H9 (cell line): ENCODE measurements around the gene MARVELD2. TPM values are rescaled to one million over a fixed set of nuclear protein-coding genes. Genes with fewer than 3 reads are reported as not detected.
"Not testable (repeated sequence)": the region's sequence is repeated elsewhere in the genome, so short reads cannot be mapped to it uniquely, and the experiment has no call there.

Experiments
- DNase-seq: peaks from one replicate; pipeline ENCODE4 v3.0.0-alpha.2; 2017
- H2AFZ ChIP-seq: one replicate; pipeline ENCODE4 v1.6.1; 2013; ENCODE audit warnings: mild to moderate bottlenecking, low read length, control low read depth, moderate library complexity
- H2AK5ac ChIP-seq: 2 replicates; pipeline ENCODE4 v1.6.1; 2013; ENCODE audit warnings: low read length, control low read depth, mixed read lengths; ENCODE audit not compliant: insufficient read length
- H2BK120ac ChIP-seq: one replicate; pipeline ENCODE4 v1.6.1; 2013; ENCODE audit warnings: low read depth, mild to moderate bottlenecking, low read length, control low read depth, inconsistent platforms; ENCODE audit not compliant: poor library complexity, severe bottlenecking
- H2BK12ac ChIP-seq: 2 replicates; pipeline ENCODE4 v1.6.1; 2013; ENCODE audit warnings: low read length, control low read depth, mixed read lengths, low read depth; ENCODE audit not compliant: insufficient read length
- H2BK15ac ChIP-seq: 2 replicates; pipeline ENCODE4 v1.6.1; 2013; ENCODE audit warnings: low read depth, low read length, control low read depth
- H2BK20ac ChIP-seq: one replicate; pipeline ENCODE4 v1.6.1; 2013; ENCODE audit warnings: low read depth, mild to moderate bottlenecking, low read length, control low read depth, inconsistent platforms; ENCODE audit not compliant: poor library complexity, severe bottlenecking
- H2BK5ac ChIP-seq: 2 replicates; pipeline ENCODE4 v1.6.1; 2013; ENCODE audit warnings: low read length, control low read depth, mixed read lengths; ENCODE audit not compliant: insufficient read length
- H3K14ac ChIP-seq: 2 replicates; pipeline ENCODE4 v1.6.1; 2013; ENCODE audit warnings: low read length, control low read depth; ENCODE audit not compliant: insufficient read depth
- H3K18ac ChIP-seq: 2 replicates; pipeline ENCODE4 v1.6.1; 2013; ENCODE audit warnings: low read depth, mild to moderate bottlenecking, mixed read lengths, low read length, control low read depth; ENCODE audit not compliant: insufficient read length
- H3K23ac ChIP-seq: 2 replicates; pipeline ENCODE4 v1.6.1; 2013; ENCODE audit warnings: low read length, control low read depth, mixed read lengths, low read depth; ENCODE audit not compliant: insufficient read length
- H3K23me2 ChIP-seq: 2 replicates; pipeline ENCODE4 v1.6.1; 2013; ENCODE audit warnings: low read depth, mild to moderate bottlenecking, mixed read lengths, low read length, control low read depth; ENCODE audit not compliant: insufficient read length, poor library complexity, severe bottlenecking
- H3K27ac ChIP-seq: 2 replicates; pipeline ENCODE4 v1.5.1; 2013; ENCODE audit warnings: low read length, control low read depth, mixed read lengths, low read depth; ENCODE audit not compliant: insufficient read length
- H3K27me3 ChIP-seq: 2 replicates; pipeline ENCODE4 v1.6.1; 2013; ENCODE audit warnings: low read length, control low read depth, inconsistent platforms; ENCODE audit not compliant: insufficient read depth
- H3K4ac ChIP-seq: 2 replicates; pipeline ENCODE4 v1.6.1; 2013; ENCODE audit warnings: low read depth, mild to moderate bottlenecking, control low read depth, inconsistent platforms, low read length, moderate library complexity
- H3K4me1 ChIP-seq: 2 replicates; pipeline ENCODE4 v1.6.1; 2013; ENCODE audit warnings: low read length, control low read depth, inconsistent platforms; ENCODE audit not compliant: insufficient read depth
- H3K4me2 ChIP-seq: 2 replicates; pipeline ENCODE4 v1.6.1; 2013; ENCODE audit warnings: low read length, control low read depth, mixed read lengths; ENCODE audit not compliant: insufficient read length, insufficient read depth
- H3K56ac ChIP-seq: 2 replicates; pipeline ENCODE4 v1.6.1; 2013; ENCODE audit warnings: low read depth, mild to moderate bottlenecking, mixed read lengths, low read length, control low read depth; ENCODE audit not compliant: insufficient read length
- H3K79me1 ChIP-seq: 2 replicates; pipeline ENCODE4 v1.6.1; 2013; ENCODE audit warnings: low read depth, mild to moderate bottlenecking, moderate library complexity, low read length, control low read depth, inconsistent platforms; ENCODE audit not compliant: insufficient read depth, poor library complexity, severe bottlenecking
- H3K79me2 ChIP-seq: 2 replicates; pipeline ENCODE4 v1.6.1; 2013; ENCODE audit warnings: low read length, control low read depth, inconsistent platforms; ENCODE audit not compliant: insufficient read depth
- H3K9ac ChIP-seq: 2 replicates; pipeline ENCODE4 v1.6.1; 2013; ENCODE audit warnings: low read length, control low read depth, mixed read lengths; ENCODE audit not compliant: insufficient read length; ENCODE audit errors: extremely low read depth
- H3K9me3 ChIP-seq: one replicate; pipeline ENCODE4 v1.6.1; 2013; ENCODE audit warnings: low read depth, low read length, inconsistent platforms; ENCODE audit not compliant: control insufficient read depth
- H3T11ph ChIP-seq: one replicate; pipeline ENCODE4 v1.6.1; 2013; ENCODE audit warnings: mild to moderate bottlenecking, low read length, control low read depth, inconsistent platforms
- H4K20me1 ChIP-seq: one replicate; pipeline ENCODE4 v1.6.1; 2013; ENCODE audit not compliant: control insufficient read depth, insufficient read length, insufficient read depth
- H4K5ac ChIP-seq: 2 replicates; pipeline ENCODE4 v1.6.1; 2013; ENCODE audit warnings: low read depth, mild to moderate bottlenecking, mixed read lengths, low read length, control low read depth; ENCODE audit not compliant: insufficient read length
- H4K8ac ChIP-seq: replicated peaks from 2 replicates; pipeline ENCODE4 v1.6.1; 2013; ENCODE audit warnings: low read length, control low read depth, mixed read lengths, low read depth; ENCODE audit not compliant: insufficient read length
- H4K91ac ChIP-seq: 2 replicates; pipeline ENCODE4 v1.6.1; 2013; ENCODE audit warnings: low read depth, mild to moderate bottlenecking, moderate library complexity, mixed read lengths, low read length, control low read depth; ENCODE audit not compliant: insufficient read length
- H3K27ac Mint-ChIP-seq, 3 experiments: 2 replicates in 2 of 3; 3 replicates in 1 of 3; pipeline ENCODE4 v1.8.0; 2020 to 2021; ENCODE audit warnings: mixed read lengths in 3 of 3, mild to moderate bottlenecking in 1 of 3, moderate library complexity in 1 of 3
- H3K27me3 Mint-ChIP-seq: 2 replicates; pipeline ENCODE4 v1.8.0; 2021; ENCODE audit warnings: low read depth, mild to moderate bottlenecking, moderate library complexity, mixed read lengths
- H3K36me3 Mint-ChIP-seq, 3 experiments: 2 replicates in 2 of 3; 3 replicates in 1 of 3; pipeline ENCODE4 v1.8.0; 2020 to 2021; ENCODE audit warnings: low read depth in 3 of 3, mixed read lengths in 3 of 3; ENCODE audit not compliant: insufficient read depth in 1 of 3
- H3K4me1 Mint-ChIP-seq, 2 experiments: 2 replicates each; pipeline ENCODE4 v1.8.0; 2020; ENCODE audit warnings: mixed read lengths in 2 of 2
- H3K4me3 Mint-ChIP-seq, 2 experiments: 2 replicates in 1 of 2; 3 replicates in 1 of 2; pipeline ENCODE4 v1.8.0; 2020 to 2021; ENCODE audit warnings: mild to moderate bottlenecking in 2 of 2, mixed read lengths in 2 of 2, moderate library complexity in 1 of 2
- H3K9me3 Mint-ChIP-seq, 2 experiments: 2 replicates in 1 of 2; 3 replicates in 1 of 2; pipeline ENCODE4 v1.8.0; 2020; ENCODE audit warnings: mild to moderate bottlenecking in 2 of 2, mixed read lengths in 2 of 2, moderate library complexity in 1 of 2
- CTCF ChIP-seq: fragments of 200-600 bp; sonication (generic); conservative IDR thresholded peaks from 3 replicates; pipeline ENCODE4 v1.8.0; 2021; ENCODE audit warnings: antibody characterized with exemption, mild to moderate bottlenecking
- WGBS: extraction: QIAGEN DNeasy Blood & Tissue Kit; methylation state at CpG from one replicate; pipeline ENCODE4 v1.1.7; 2013; ENCODE audit warnings: missing lambda C conversion rate, low lambda C conversion rate, mixed read lengths; ENCODE audit not compliant: insufficient read length; ENCODE audit errors: extremely low coverage; 5-methylcytosine and 5-hydroxymethylcytosine counted together
- total RNA-seq: library from RNA; stranded (reverse); gene quantifications from 2 replicates; pipeline ENCODE4 v1.2.1, GENCODE V29; 2021

The MARVELD2 gene
- total RNA-seq, 1 experiment from 2014 or later, result 30.3 TPM

GRCh38 chr5:69468631-69469030 lies 53.7 kb downstream of the MARVELD2 start:
- Histone ChIP-seq H3K79me1 (no peaks in the 10 kb centered on the region), H4K91ac (no peak overlapping the region), H2BK120ac (no peak overlapping the region), H3K9ac (no peak overlapping the region), H2BK20ac (no peak overlapping the region), H3K79me2 (no peaks in the 10 kb centered on the region), H3K18ac (no peak overlapping the region), H4K20me1 (no peaks in the 10 kb centered on the region), H3K23ac (no peak overlapping the region), H4K8ac (no peak overlapping the region), H2AFZ (no peak overlapping the region), H2BK15ac (no peak overlapping the region), H3K9me3 (no peaks in the 10 kb centered on the region), H3K23me2 (no peaks in the 10 kb centered on the region), H2BK5ac (no peak overlapping the region), H3K4me1 (no peaks in the 10 kb centered on the region), H3K4me2 (no peak overlapping the region), H3K4ac (no peak overlapping the region), H2AK5ac (no peak overlapping the region), H3K27ac (no peak overlapping the region), H2BK12ac (no peak overlapping the region), H4K5ac (no peak overlapping the region), H3K14ac (no peak overlapping the region), H3T11ph (no peak overlapping the region), H3K56ac (no peak overlapping the region), H3K27me3 (no peaks in the 10 kb centered on the region)
- TF ChIP-seq CTCF, result no peak
- no peak overlapping the region for H3K27ac Mint-ChIP-seq
- no peaks in the 10 kb centered on the region for H3K4me1 Mint-ChIP-seq
- no peak for DNase-seq
- no CpG with 5 or more reads among the region's 1 CpG for WGBS
- no peak overlapping the region for H3K4me3 Mint-ChIP-seq
- H3K9me3 Mint-ChIP-seq, result peaks cover 2 to 3% of the 10 kb centered on the region in 2 experiments; a peak in 3 of 5 replicates
- H3K27me3 Mint-ChIP-seq, result 0 out of 2 replicates have a peak, but pooled peaks cover 2% of the 10 kb centered on the region
- H3K36me3 Mint-ChIP-seq, result 0 out of 7 replicates have a peak, but pooled peaks cover 0 to 2% (median 0%) of the 10 kb centered on the region in 3 experiments

GRCh38 chr5:69471516-69471915 lies 56.6 kb downstream of the MARVELD2 start:
- H3K27ac ChIP-seq, H3K79me2 ChIP-seq, H2BK120ac ChIP-seq, H2BK15ac ChIP-seq, H3K4me1 ChIP-seq, H3K4ac ChIP-seq, H4K91ac ChIP-seq, H3K9ac ChIP-seq, DNase-seq, H2BK5ac ChIP-seq, H3K23me2 ChIP-seq, H2BK12ac ChIP-seq, H3K56ac ChIP-seq, H3K36me3 Mint-ChIP-seq, H3K79me1 ChIP-seq, H3K4me1 Mint-ChIP-seq, H3K9me3 ChIP-seq, H3K27ac Mint-ChIP-seq, H3K18ac ChIP-seq, H4K8ac ChIP-seq, H4K20me1 ChIP-seq, H3T11ph ChIP-seq, H3K4me2 ChIP-seq, H2AK5ac ChIP-seq, H3K4me3 Mint-ChIP-seq, H3K27me3 ChIP-seq, H2BK20ac ChIP-seq, H3K14ac ChIP-seq, H4K5ac ChIP-seq, H3K9me3 Mint-ChIP-seq, H2AFZ ChIP-seq, H3K23ac ChIP-seq, H3K27me3 Mint-ChIP-seq: not testable (repeated sequence)
- WGBS, result no CpG with 5 or more reads among the region's 6 CpGs
